Thyroid gland (tissue), 4 donors: ENCODE results near the gene TEX9. TPM values are rescaled to one million over a fixed set of nuclear protein-coding genes. Genes with fewer than 3 reads are reported as not detected.
A peak's percentile ranks its signal among the peaks of the same experiment; 100 is the strongest.

Source experiments
- DNase-seq, 2 donors: peaks; one replicate each; pipeline ENCODE4 v3.0.0-alpha.2; 2019
- H3K27ac ChIP-seq, 3 donors: fragments of 200-600 bp; sonication (generic); 1 replicate in 2 of 3; 2 replicates in 1 of 3; pipeline ENCODE4 v1.5.1; 2016 to 2019; ENCODE audit warnings: mild to moderate bottlenecking in 1 of 3, moderate library complexity in 1 of 3
- H3K27me3 ChIP-seq: fragments of 200-600 bp; sonication (generic); one replicate; pipeline ENCODE4 v1.5.1; 2019
- H3K36me3 ChIP-seq, 2 donors: fragments of 200-600 bp; sonication (generic); one replicate each; pipeline ENCODE4 v1.5.1; 2016 to 2019
- H3K4me1 ChIP-seq, 2 donors: fragments of 200-600 bp; sonication (generic); one replicate each; pipeline ENCODE4 v1.5.1; 2017 to 2019
- H3K4me3 ChIP-seq, 3 donors: fragments of 200-600 bp; sonication (generic); replicated peaks in 1 of 3; 1 replicate in 2 of 3; 2 replicates in 1 of 3; pipeline ENCODE4 v1.5.1; 2016; ENCODE audit warnings: mild to moderate bottlenecking in 1 of 3
- H3K9me3 ChIP-seq: fragments of 200-600 bp; sonication (generic); one replicate; pipeline ENCODE4 v1.5.1; 2017
- CTCF ChIP-seq, 6 experiments: fragments of 200-600 bp in 3 of 6; fragments of 450-650 bp in 3 of 6; sonication (generic) in 3 of 6; IDR thresholded peaks; one replicate each; pipeline ENCODE4 v1.5.1; 2016 to 2019; ENCODE audit warnings: antibody characterized with exemption in 6 of 6, mild to moderate bottlenecking in 2 of 6, inconsistent platforms in 1 of 6, moderate library complexity in 1 of 6
- POLR2A ChIP-seq, 2 donors: fragments of 450-650 bp; IDR thresholded peaks; one replicate each; pipeline ENCODE4 v1.6.1; 2017; ENCODE audit warnings: antibody characterized with exemption in 2 of 2, mild to moderate bottlenecking in 2 of 2, moderate library complexity in 1 of 2
- WGBS, 2 donors: methylation state at CpG; one replicate each; pipeline ENCODE4 v1.1.5; 2017; 5-methylcytosine and 5-hydroxymethylcytosine counted together
- intact Hi-C: fragments of 100-400 bp; cut with DNase I; formaldehyde crosslinking; loops from one replicate; pipeline ENCODE4 v1.15.1; 2023
- total RNA-seq, 4 donors: library from RNA; depleted of rRNA; stranded (reverse); fragments of >200 nt; gene quantifications; one replicate each; pipeline ENCODE4 v1.2.3, GENCODE V29; 2016

The TEX9 gene
- total RNA-seq, 4 donors from 2014 or later, result 29.9 to 49.2 (median 40.1) TPM

DNA sequence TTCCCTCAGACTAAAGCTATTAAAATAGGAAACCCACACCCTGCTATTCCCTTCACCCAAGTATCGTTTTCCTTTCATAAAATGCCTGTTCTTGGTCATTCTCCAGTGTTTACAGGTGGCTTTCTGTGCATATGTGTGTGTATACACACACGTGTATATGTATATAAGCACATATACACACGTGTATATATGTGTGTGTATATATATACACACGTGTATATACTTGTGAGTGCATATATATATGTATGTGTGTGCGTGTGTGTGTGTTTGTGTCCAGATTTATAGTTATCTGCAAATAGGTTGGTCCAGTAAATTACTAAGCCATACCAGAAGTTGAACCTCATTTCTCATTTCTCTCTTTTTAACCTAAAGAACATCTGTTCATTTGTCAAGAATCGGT, 15.7 kb upstream of the TEX9 start:
- TF ChIP-seq CTCF (IDR thresholded peaks at IDR 0.05) (no peak), POLR2A (IDR thresholded peaks at IDR 0.05) (no peak)
- intact Hi-C loops, result no loop called here
- no peaks in the 10 kb centered on the region for H3K36me3 ChIP-seq
- H3K27ac ChIP-seq, result no peak overlapping the region
- H3K4me1 ChIP-seq, result no peaks in the 10 kb centered on the region
- WGBS, 2 donors, result 86 to 88% methylated on average over 6 of the region's 6 CpGs
- no peak overlapping the region for H3K4me3 ChIP-seq
- no peaks in the 10 kb centered on the region for H3K27me3 ChIP-seq
- H3K9me3 ChIP-seq, result no peaks in the 10 kb centered on the region
- no peak for DNase-seq

- Histone ChIP-seq H3K27me3 (no peaks in the 10 kb centered on the region), H3K4me1 (no peaks in the 10 kb centered on the region), H3K4me3 (no peak overlapping the region), H3K27ac (no peak overlapping the region), H3K36me3 (no peaks in the 10 kb centered on the region), H3K9me3 (no peaks in the 10 kb centered on the region)
- WGBS, 2 donors, result 24 to 26% methylated on average over 1 of the region's 1 CpG
- intact Hi-C loops, result no loop called here
- TF ChIP-seq POLR2A (IDR thresholded peaks at IDR 0.05), result no peak
- no peak for TF ChIP-seq CTCF (IDR thresholded peaks at IDR 0.05)
- DNase-seq, result peak in 1 of 2 donors; percentile 7
Measured at GRCh38 chr15:56351353-56351752, 13.9 kb upstream of the TEX9 start.

GRCh38 chr15:56351957-56352506, 13.2 kb upstream of the TEX9 start:
- Histone ChIP-seq H3K9me3 (no peaks in the 10 kb centered on the region), H3K4me3 (no peak overlapping the region), H3K27me3 (no peaks in the 10 kb centered on the region), H3K36me3 (no peaks in the 10 kb centered on the region), H3K4me1 (no peaks in the 10 kb centered on the region), H3K27ac (no peak overlapping the region)
- 95% methylated on average over 12 of the region's 12 CpGs for WGBS, 2 donors
- DNase-seq, result no peak
- TF ChIP-seq CTCF (IDR thresholded peaks at IDR 0.05) (no peak), POLR2A (IDR thresholded peaks at IDR 0.05) (no peak)
- intact Hi-C loops, result no loop called here

GRCh38 chr15:56353119-56353518, 12.1 kb upstream of the TEX9 start:
- H3K36me3 ChIP-seq, result no peaks in the 10 kb centered on the region
- TF ChIP-seq POLR2A (IDR thresholded peaks at IDR 0.05) (no peak), CTCF (IDR thresholded peaks at IDR 0.05) (no peak)
- no peak for DNase-seq
- H3K9me3 ChIP-seq, result no peaks in the 10 kb centered on the region
- H3K4me1 ChIP-seq, result no peaks in the 10 kb centered on the region
- no peaks in the 10 kb centered on the region for H3K27me3 ChIP-seq
- no peak overlapping the region for H3K4me3 ChIP-seq
- no peak overlapping the region for H3K27ac ChIP-seq
- intact Hi-C loops, result no loop called here
- WGBS, 2 donors, result 67 to 68% methylated on average over 1 of the region's 1 CpG

DNA sequence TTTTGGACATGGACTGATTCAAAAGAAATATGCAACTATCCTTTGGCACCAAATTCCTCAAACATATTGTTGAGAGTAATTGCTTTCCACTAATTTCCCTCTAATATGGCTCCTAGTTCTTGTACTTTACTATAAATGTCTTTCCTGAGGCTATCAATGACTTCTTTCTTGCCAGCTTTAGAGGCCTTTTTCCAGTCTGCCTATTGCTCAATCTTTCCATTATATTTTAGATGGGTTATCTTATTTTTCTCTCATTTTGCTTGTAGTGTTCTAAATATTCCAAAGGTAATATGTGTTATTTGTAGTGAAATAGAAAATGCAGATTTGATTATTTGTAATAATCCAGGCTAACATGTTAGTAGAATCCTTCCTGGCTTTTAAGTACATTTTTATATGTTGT, 11.5 kb upstream of the TEX9 start:
- TF ChIP-seq POLR2A (IDR thresholded peaks at IDR 0.05) (no peak), CTCF (IDR thresholded peaks at IDR 0.05) (no peak)
- intact Hi-C loops, result no loop called here
- H3K36me3 ChIP-seq, result no peaks in the 10 kb centered on the region

More for the DNA sequence above, 11.5 kb upstream of the TEX9 start:
- Histone ChIP-seq H3K4me3 (no peak overlapping the region), H3K27ac (no peak overlapping the region), H3K4me1 (no peaks in the 10 kb centered on the region), H3K27me3 (no peaks in the 10 kb centered on the region), H3K9me3 (no peaks in the 10 kb centered on the region)
- no peak for DNase-seq
